Islet of Langerhans (tissue), 1 donor: ENCODE data around the gene LDLRAD4.

ENCODE experiments used
- FAIRE-seq: peaks from one replicate; lab custom pipeline; 2011; peaks lifted over from hg19 to GRCh38; lab: Jason Lieb, UNC

The LDLRAD4 gene

GRCh38 chr18:13286456-13287125 lies 68.0 kb downstream of the LDLRAD4 start:
- FAIRE-seq: no peak

- FAIRE-seq: no peak
These were observed 68.8 kb downstream of the LDLRAD4 start for GRCh38 chr18:13287372-13287771.

GRCh38 chr18:13288509-13289133 lies 70.1 kb downstream of the LDLRAD4 start:
- FAIRE-seq: no peak

- FAIRE-seq: no peak
These were observed 71.1 kb downstream of the LDLRAD4 start for GRCh38 chr18:13289481-13290205.

GRCh38 chr18:13290856-13291271 lies 72.3 kb downstream of the LDLRAD4 start:
- FAIRE-seq: no peak

- no peak for FAIRE-seq
These were observed 72.7 kb downstream of the LDLRAD4 start for GRCh38 chr18:13291299-13291698.

GRCh38 chr18:13291745-13292447 lies 73.3 kb downstream of the LDLRAD4 start:
- FAIRE-seq: no peak

- no peak for FAIRE-seq
These were observed 74.2 kb downstream of the LDLRAD4 start for GRCh38 chr18:13292736-13293135.

GRCh38 chr18:13294309-13294708 lies 75.7 kb downstream of the LDLRAD4 start:
- no peak for FAIRE-seq

GRCh38 chr18:13295894-13296293 lies 77.3 kb downstream of the LDLRAD4 start:
- FAIRE-seq: no peak

GRCh38 chr18:13296867-13297574 lies 78.5 kb downstream of the LDLRAD4 start:
- no peak for FAIRE-seq

- no peak for FAIRE-seq
These were observed 79.7 kb downstream of the LDLRAD4 start for GRCh38 chr18:13298262-13298661.

- FAIRE-seq: no peak
These were observed 81.5 kb downstream of the LDLRAD4 start for GRCh38 chr18:13300029-13300428.

- no peak for FAIRE-seq
These were observed 82.2 kb downstream of the LDLRAD4 start for GRCh38 chr18:13300796-13301195.

GRCh38 chr18:13302040-13302439 lies 83.5 kb downstream of the LDLRAD4 start:
- no peak for FAIRE-seq

GRCh38 chr18:13302457-13303225 lies 84.1 kb downstream of the LDLRAD4 start:
- no peak for FAIRE-seq

- no peak for FAIRE-seq
These were observed 85.3 kb downstream of the LDLRAD4 start for GRCh38 chr18:13303756-13304364.

- FAIRE-seq: no peak
These were observed 86.7 kb downstream of the LDLRAD4 start for GRCh38 chr18:13305301-13305700.

GRCh38 chr18:13306583-13306982 lies 88.0 kb downstream of the LDLRAD4 start:
- no peak for FAIRE-seq

- no peak for FAIRE-seq
These were observed 89.8 kb downstream of the LDLRAD4 start for GRCh38 chr18:13308369-13308768.
